Caco-2 (cell line): ENCODE results near the gene AKAP6. TPM values are rescaled to one million over a fixed set of nuclear protein-coding genes. Genes with fewer than 3 reads are reported as not detected.

ENCODE experiments used
- Bru-seq: library from RNA; stranded (reverse); fragments of 400-500 nt; gene quantifications from one replicate; lab custom pipeline; 2021; lab: Mats Ljungman, UMichigan
- BruChase-seq, 2 experiments: library from RNA; stranded (reverse); fragments of 400-500 nt; gene quantifications; one replicate each; lab custom pipeline; 2021; lab: Mats Ljungman, UMichigan
- BruUV-seq: library from RNA; stranded (reverse); fragments of 400-500 nt; replicated peaks from 2 replicates; lab custom pipeline; 2021; lab: Mats Ljungman, UMichigan
- CTCF ChIA-PET: fragments of 300-600 bp; sonication (Branson Sonifier 250); formaldehyde crosslinking; loops from one replicate; lab custom pipeline; 2022; ENCODE audit warnings: antibody characterized with exemption; lab: Charles Lee
- POLR2A ChIA-PET: fragments of 300-600 bp; sonication (Branson Sonifier 250); formaldehyde crosslinking; loops from one replicate; lab custom pipeline; 2022; ENCODE audit warnings: antibody characterized with exemption; lab: Charles Lee
- DNase-seq, 2 experiments: peaks; one replicate each; pipeline versions ENCODE4 v3.0.0 to v3.0.0-alpha.2; 2020 to 2022
- H3K27me3 ChIP-seq: replicated peaks from 2 replicates; pipeline ENCODE4 v1.6.0; 2011; ENCODE audit warnings: low read length; ENCODE audit not compliant: control insufficient read depth, insufficient read depth
- H3K36me3 ChIP-seq: 2 replicates; pipeline ENCODE4 v1.5.1; 2011; ENCODE audit warnings: low read length; ENCODE audit not compliant: control insufficient read depth, insufficient read depth
- H3K4me1 ChIP-seq: fragments of 250-450 bp; sonication (Bioruptor Pico); 2 replicates; pipeline ENCODE4 v1.5.1; 2020; ENCODE audit warnings: mild to moderate bottlenecking
- H3K4me3 ChIP-seq: 2 replicates; pipeline ENCODE4 v1.5.1; 2011; ENCODE audit warnings: low read depth, mild to moderate bottlenecking, control low read depth, low read length
- H3K9me3 ChIP-seq: fragments of 250-450 bp; sonication (Bioruptor Pico); 2 replicates; pipeline ENCODE4 v1.5.1; 2020; ENCODE audit warnings: mild to moderate bottlenecking, moderate library complexity
- H3K27ac Mint-ChIP-seq: one replicate; pipeline ENCODE4 v1.8.0; 2022; ENCODE audit warnings: mixed read lengths; ENCODE audit not compliant: unreplicated experiment
- H3K27me3 Mint-ChIP-seq: one replicate; pipeline ENCODE4 v1.8.0; 2022; ENCODE audit warnings: mixed read lengths; ENCODE audit not compliant: insufficient read depth, unreplicated experiment
- H3K36me3 Mint-ChIP-seq: one replicate; pipeline ENCODE4 v1.8.0; 2022; ENCODE audit warnings: mild to moderate bottlenecking, mixed read lengths; ENCODE audit not compliant: insufficient read depth, unreplicated experiment
- H3K4me1 Mint-ChIP-seq: one replicate; pipeline ENCODE4 v1.8.0; 2022; ENCODE audit warnings: low read depth, mixed read lengths; ENCODE audit not compliant: unreplicated experiment
- H3K4me3 Mint-ChIP-seq: one replicate; pipeline ENCODE4 v1.8.0; 2022; ENCODE audit warnings: mild to moderate bottlenecking, moderate library complexity, mixed read lengths; ENCODE audit not compliant: unreplicated experiment
- H3K9me3 Mint-ChIP-seq: one replicate; pipeline ENCODE4 v1.8.0; 2022; ENCODE audit warnings: mixed read lengths; ENCODE audit not compliant: unreplicated experiment
- CTCF ChIP-seq, 2 experiments: fragments of 200-600 bp in 1 of 2; IDR thresholded peaks; 1 replicate in 1 of 2; 2 replicates in 1 of 2; pipeline versions ENCODE4 v1.5.1 to v1.8.0; 2011 to 2022; ENCODE audit warnings: antibody characterized with exemption in 1 of 2, control low read depth in 1 of 2, inconsistent platforms in 1 of 2, low read depth in 1 of 2, low read length in 1 of 2, mild to moderate bottlenecking in 1 of 2, moderate library complexity in 1 of 2; ENCODE audit not compliant: insufficient read depth in 1 of 2, severe bottlenecking in 1 of 2, unreplicated experiment in 1 of 2
- intact Hi-C: fragments of 100-400 bp; cut with micrococcal nuclease; formaldehyde crosslinking; loops from one replicate; pipeline ENCODE4 v1.10.0; 2022; ENCODE audit not compliant: unreplicated experiment
- long read RNA-seq: library from polyadenylated mRNA; stranded (forward); transcript quantifications from one replicate; pipeline ENCODE4 v2.0.0, GENCODE V29; 2022
- total RNA-seq: library from RNA; stranded (reverse); gene quantifications from 2 replicates; pipeline ENCODE4 v1.2.3, GENCODE V29; 2022

Gene AKAP6, protein sequence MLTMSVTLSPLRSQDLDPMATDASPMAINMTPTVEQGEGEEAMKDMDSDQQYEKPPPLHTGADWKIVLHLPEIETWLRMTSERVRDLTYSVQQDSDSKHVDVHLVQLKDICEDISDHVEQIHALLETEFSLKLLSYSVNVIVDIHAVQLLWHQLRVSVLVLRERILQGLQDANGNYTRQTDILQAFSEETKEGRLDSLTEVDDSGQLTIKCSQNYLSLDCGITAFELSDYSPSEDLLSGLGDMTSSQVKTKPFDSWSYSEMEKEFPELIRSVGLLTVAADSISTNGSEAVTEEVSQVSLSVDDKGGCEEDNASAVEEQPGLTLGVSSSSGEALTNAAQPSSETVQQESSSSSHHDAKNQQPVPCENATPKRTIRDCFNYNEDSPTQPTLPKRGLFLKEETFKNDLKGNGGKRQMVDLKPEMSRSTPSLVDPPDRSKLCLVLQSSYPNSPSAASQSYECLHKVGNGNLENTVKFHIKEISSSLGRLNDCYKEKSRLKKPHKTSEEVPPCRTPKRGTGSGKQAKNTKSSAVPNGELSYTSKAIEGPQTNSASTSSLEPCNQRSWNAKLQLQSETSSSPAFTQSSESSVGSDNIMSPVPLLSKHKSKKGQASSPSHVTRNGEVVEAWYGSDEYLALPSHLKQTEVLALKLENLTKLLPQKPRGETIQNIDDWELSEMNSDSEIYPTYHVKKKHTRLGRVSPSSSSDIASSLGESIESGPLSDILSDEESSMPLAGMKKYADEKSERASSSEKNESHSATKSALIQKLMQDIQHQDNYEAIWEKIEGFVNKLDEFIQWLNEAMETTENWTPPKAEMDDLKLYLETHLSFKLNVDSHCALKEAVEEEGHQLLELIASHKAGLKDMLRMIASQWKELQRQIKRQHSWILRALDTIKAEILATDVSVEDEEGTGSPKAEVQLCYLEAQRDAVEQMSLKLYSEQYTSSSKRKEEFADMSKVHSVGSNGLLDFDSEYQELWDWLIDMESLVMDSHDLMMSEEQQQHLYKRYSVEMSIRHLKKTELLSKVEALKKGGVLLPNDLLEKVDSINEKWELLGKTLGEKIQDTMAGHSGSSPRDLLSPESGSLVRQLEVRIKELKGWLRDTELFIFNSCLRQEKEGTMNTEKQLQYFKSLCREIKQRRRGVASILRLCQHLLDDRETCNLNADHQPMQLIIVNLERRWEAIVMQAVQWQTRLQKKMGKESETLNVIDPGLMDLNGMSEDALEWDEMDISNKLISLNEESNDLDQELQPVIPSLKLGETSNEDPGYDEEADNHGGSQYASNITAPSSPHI (N-terminal part only)
- total RNA-seq: 3.0 and 3.4 TPM in 2 replicates
- percentile 41 among the genes with signal in this experiment for Bru-seq, nascent RNA
- percentile 40 among the genes with signal in this experiment for BruChase-seq, experiment 1, labeled RNA remaining after a 2-hour chase
- BruChase-seq, experiment 2, labeled RNA remaining after a 6-hour chase: percentile 33 among the genes with signal in this experiment
- long read RNA-seq: 0 reads

GRCh38 chr14:32329146-32329545 lies at the start of gene AKAP6:
Gene AKAP6 (plus strand): TSS chr14:32329298. CDS start chr14:32433494, 104,196 bp downstream.
- no peaks in the 10 kb centered on the region for H3K9me3 Mint-ChIP-seq
- no TSS peak for BruUV-seq
- H3K4me3 Mint-ChIP-seq: no peak within 1 kb of the TSS
- ChIA-PET POLR2A (interaction anchor here (0.6 kb wide), 1 partner anchor 599 kb away, joined by 3 read pairs; no protein-coding TSS in a partner anchor), CTCF (no interaction called here)
- H3K36me3 Mint-ChIP-seq: no peaks in the 10 kb centered on the region
- no peak for DNase-seq
- Histone ChIP-seq H3K4me1 (peaks cover 16% of the 10 kb centered on the region), H3K27me3 (no peaks in the 10 kb centered on the region), H3K9me3 (no peaks in the 10 kb centered on the region), H3K36me3 (no peaks in the 10 kb centered on the region), H3K4me3 (no peak within 1 kb of the TSS)
- peaks cover 10% of the 10 kb centered on the region for H3K4me1 Mint-ChIP-seq
- no peak within 1 kb of the TSS for H3K27ac Mint-ChIP-seq
- TF ChIP-seq CTCF (IDR thresholded peaks at IDR 0.05; ENCODE audit: insufficient read depth in 1 of 2, low read depth in 1 of 2, low read length in 1 of 2, severe bottlenecking in 1 of 2, unreplicated experiment in 1 of 2): no peak
- intact Hi-C loops: no loop called here
- H3K27me3 Mint-ChIP-seq: no peaks in the 10 kb centered on the region

DNA sequence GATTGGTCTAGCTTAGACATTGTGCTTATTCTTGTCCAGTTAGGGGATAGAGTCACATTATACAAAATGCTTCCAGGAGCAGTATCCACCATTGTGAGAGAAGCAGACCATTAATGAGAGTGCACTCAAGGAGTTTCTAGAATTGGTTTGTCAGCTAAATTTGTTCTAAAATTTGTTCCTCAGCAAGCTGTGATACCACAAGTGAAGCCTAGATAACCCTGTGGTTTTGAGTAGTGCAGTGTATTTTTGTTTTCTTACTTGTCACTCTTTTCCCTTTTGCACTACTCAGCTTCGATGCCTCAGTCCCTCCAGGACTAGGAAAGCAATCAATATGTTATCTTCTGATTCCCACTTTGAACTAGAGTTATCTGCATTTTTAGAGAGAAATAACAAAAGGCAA lies 42.5 kb upstream of the AKAP6 start:
- CTCF ChIA-PET: no interaction called here
- H3K9me3 Mint-ChIP-seq: peaks cover 28% of the 10 kb centered on the region
- H3K27me3 ChIP-seq: no peaks in the 10 kb centered on the region
- no peak overlapping the region for H3K4me3 Mint-ChIP-seq
- TF ChIP-seq CTCF (IDR thresholded peaks at IDR 0.05; ENCODE audit: insufficient read depth in 1 of 2, low read depth in 1 of 2, low read length in 1 of 2, severe bottlenecking in 1 of 2, unreplicated experiment in 1 of 2): no peak
- no peaks in the 10 kb centered on the region for H3K4me1 ChIP-seq
- H3K4me1 Mint-ChIP-seq: peaks cover 6% of the 10 kb centered on the region
- peaks cover 9% of the 10 kb centered on the region for H3K36me3 Mint-ChIP-seq
- peaks cover 11% of the 10 kb centered on the region for H3K9me3 ChIP-seq
- H3K27me3 Mint-ChIP-seq: no peaks in the 10 kb centered on the region
- H3K4me3 ChIP-seq: no peak overlapping the region
- no peak overlapping the region for H3K27ac Mint-ChIP-seq
- intact Hi-C loops: no loop called here
- POLR2A ChIA-PET: no interaction called here
- DNase-seq: no peak
- no peaks in the 10 kb centered on the region for H3K36me3 ChIP-seq
- no TSS peak for BruUV-seq
